Frontal cortex (tissue), 4 donors: ENCODE results near the gene SV2C. TPM values are rescaled to one million over a fixed set of nuclear protein-coding genes. Genes with fewer than 3 reads are reported as not detected.
"Not testable (repeated sequence)": the region's sequence is repeated elsewhere in the genome, so short reads cannot be mapped to it uniquely, and the experiment has no call there.

Source experiments
- DNase-seq, 2 donors: peaks; one replicate each; pipeline ENCODE4 v3.0.0; 2012; ENCODE audit warnings: low spot score in 2 of 2
- FAIRE-seq: peaks from 2 replicates; lab custom pipeline; 2012; peaks lifted over from hg19 to GRCh38; lab: Jason Lieb, UNC
- total RNA-seq: library from RNA; depleted of rRNA; stranded (reverse); fragments of >200 nt; gene quantifications from one replicate; pipeline ENCODE4 v1.2.3, GENCODE V29; 2014
- donor health status: control.
- donor health status: control.
- donor health status: control.

Gene SV2C
- 2.9 TPM for total RNA-seq

GRCh38 chr5:76082772-76083554 is at the start of gene SV2C:
Gene SV2C, plus strand, starts transcription at chr5:76083383. Its CDS starts 48,368 bp downstream, at chr5:76131751.
- DNase-seq: peak; percentile 33 to 49
- no peak for FAIRE-seq

GRCh38 chr5:76037736-76038151 is 45.4 kb upstream of the SV2C start:
- not testable (repeated sequence) for DNase-seq, FAIRE-seq

- DNase-seq (no peak), FAIRE-seq (no peak)
Measured at GRCh38 chr5:76038212-76038611, 45.0 kb upstream of the SV2C start.

GRCh38 chr5:76040806-76041205 is 42.4 kb upstream of the SV2C start:
- no peak for FAIRE-seq
- DNase-seq: no peak

GRCh38 chr5:76041863-76042262 is 41.3 kb upstream of the SV2C start:
- DNase-seq: no peak
- no peak for FAIRE-seq

- FAIRE-seq (no peak), DNase-seq (no peak)
Measured at GRCh38 chr5:76046741-76047140, 36.4 kb upstream of the SV2C start.

- no peak for FAIRE-seq
- no peak for DNase-seq
Measured at GRCh38 chr5:76050134-76050533, 33.0 kb upstream of the SV2C start.

- DNase-seq: no peak
- no peak for FAIRE-seq
Measured at GRCh38 chr5:76062502-76063041, 20.6 kb upstream of the SV2C start.

GRCh38 chr5:76065258-76065657 is 17.9 kb upstream of the SV2C start:
- no peak for DNase-seq
- FAIRE-seq: no peak

- FAIRE-seq: no peak
Measured at GRCh38 chr5:76069061-76069735, 14.0 kb upstream of the SV2C start.

GRCh38 chr5:76074487-76075065 is 8.6 kb upstream of the SV2C start:
- no peak for FAIRE-seq
- no peak for DNase-seq

More at GRCh38 chr5:76069061-76069735, 14.0 kb upstream of the SV2C start:
- DNase-seq: no peak

- FAIRE-seq (no peak), DNase-seq (peak in 1 of 2 donors; percentile 5)
Measured at GRCh38 chr5:76081811-76082771, 1.1 kb upstream of the SV2C start.

- FAIRE-seq (no peak), DNase-seq (peak; percentile 5 to 16)
Measured at GRCh38 chr5:76083555-76084495, 642 bp downstream of the SV2C start.

GRCh38 chr5:76084496-76085242 is 1.5 kb downstream of the SV2C start:
- no peak for FAIRE-seq
- DNase-seq: peak in 1 of 2 donors; percentile 31

GRCh38 chr5:76085243-76085579 is 2.0 kb downstream of the SV2C start:
- FAIRE-seq: no peak
- no peak for DNase-seq

- FAIRE-seq (no peak), DNase-seq (no peak)
Measured at GRCh38 chr5:76086095-76086494, 2.9 kb downstream of the SV2C start.

GRCh38 chr5:76089156-76089555 is 6.0 kb downstream of the SV2C start:
- DNase-seq, FAIRE-seq: not testable (repeated sequence)

GRCh38 chr5:76091351-76091750 is 8.2 kb downstream of the SV2C start:
- FAIRE-seq: no peak
- DNase-seq: no peak
